ENCODE data around the gene RANBP10. TPM values are rescaled to one million over a fixed set of nuclear protein-coding genes. Genes with fewer than 3 reads are reported as not detected.

RANBP10 gene
- total RNA-seq, 1 experiment from 2014 or later, result 25.5 TPM

DNA sequence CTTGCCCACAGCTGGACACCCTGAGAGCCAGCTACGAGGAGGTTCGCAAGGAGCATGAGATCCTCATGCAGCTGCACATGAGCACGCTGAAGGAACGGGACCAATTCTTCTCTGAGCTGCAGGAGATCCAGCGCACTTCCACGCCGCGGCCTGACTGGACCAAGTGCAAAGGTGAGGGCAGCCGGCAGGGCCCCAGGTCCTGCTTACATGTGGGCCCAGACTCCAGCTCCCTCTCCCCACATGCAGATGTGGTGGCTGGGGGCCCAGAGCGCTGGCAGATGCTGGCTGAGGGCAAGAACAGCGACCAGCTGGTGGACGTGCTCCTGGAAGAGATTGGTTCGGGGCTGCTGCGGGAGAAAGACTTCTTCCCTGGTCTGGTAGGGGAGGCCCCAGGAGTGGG is 19.5 kb upstream of the RANBP10 start:
- no peak overlapping the region for H3K27ac Mint-ChIP-seq (ENCODE audit: unreplicated experiment)
- CTCF ChIA-PET, result interaction anchor here (0.6 kb wide), 1 partner anchor 1047 kb away, joined by 3 read pairs; no protein-coding TSS in a partner anchor
- intact Hi-C loops (cut with micrococcal nuclease; ENCODE audit: unreplicated experiment), result no loop called here
- H3K36me3 Mint-ChIP-seq (ENCODE audit: insufficient read depth, unreplicated experiment), result peaks cover 6% of the 10 kb centered on the region
- H3K9me3 Mint-ChIP-seq (ENCODE audit: low read depth, unreplicated experiment), result no peaks in the 10 kb centered on the region
- no peaks in the 10 kb centered on the region for H3K4me1 Mint-ChIP-seq (ENCODE audit: low read depth, unreplicated experiment)
- no peak for DNase-seq
- no TSS peak for BruUV-seq (replicated peaks)
- peaks cover 23% of the 10 kb centered on the region for H3K27me3 Mint-ChIP-seq (ENCODE audit: unreplicated experiment)
- no peak overlapping the region for H3K4me3 Mint-ChIP-seq (ENCODE audit: low read depth, unreplicated experiment)
- TF ChIP-seq CTCF (IDR thresholded peaks at IDR 0.05; ENCODE audit: unreplicated experiment), result no peak

- Mint-ChIP-seq H3K4me3 (ENCODE audit: low read depth, unreplicated experiment) (no peak overlapping the region), H3K36me3 (ENCODE audit: insufficient read depth, unreplicated experiment) (peaks cover 4% of the 10 kb centered on the region), H3K9me3 (ENCODE audit: low read depth, unreplicated experiment) (no peaks in the 10 kb centered on the region), H3K27ac (ENCODE audit: unreplicated experiment) (no peak overlapping the region), H3K4me1 (ENCODE audit: low read depth, unreplicated experiment) (no peaks in the 10 kb centered on the region), H3K27me3 (ENCODE audit: unreplicated experiment) (peaks cover 23% of the 10 kb centered on the region)
- TF ChIP-seq CTCF (IDR thresholded peaks at IDR 0.05; ENCODE audit: unreplicated experiment), result no peak
- intact Hi-C loops (cut with micrococcal nuclease; ENCODE audit: unreplicated experiment), result no loop called here
- no peak for DNase-seq
- no TSS peak for BruUV-seq (replicated peaks)
- CTCF ChIA-PET, result no interaction called here
Measured at GRCh38 chr16:67825119-67825518, 18.8 kb upstream of the RANBP10 start.

GRCh38 chr16:67822511-67822910 is 16.2 kb upstream of the RANBP10 start:
- H3K4me1 Mint-ChIP-seq (ENCODE audit: low read depth, unreplicated experiment), result no peaks in the 10 kb centered on the region
- DNase-seq, result no peak
- BruUV-seq (replicated peaks), result no TSS peak
- TF ChIP-seq CTCF (IDR thresholded peaks at IDR 0.05; ENCODE audit: unreplicated experiment), result no peak
- CTCF ChIA-PET, result no interaction called here
- no peak overlapping the region for H3K4me3 Mint-ChIP-seq (ENCODE audit: low read depth, unreplicated experiment)
- intact Hi-C loops (cut with micrococcal nuclease; ENCODE audit: unreplicated experiment), result no loop called here
- H3K9me3 Mint-ChIP-seq (ENCODE audit: low read depth, unreplicated experiment), result no peaks in the 10 kb centered on the region
- H3K36me3 Mint-ChIP-seq (ENCODE audit: insufficient read depth, unreplicated experiment), result no peaks in the 10 kb centered on the region
- peaks cover 23% of the 10 kb centered on the region for H3K27me3 Mint-ChIP-seq (ENCODE audit: unreplicated experiment)
- no peak overlapping the region for H3K27ac Mint-ChIP-seq (ENCODE audit: unreplicated experiment)

DNA sequence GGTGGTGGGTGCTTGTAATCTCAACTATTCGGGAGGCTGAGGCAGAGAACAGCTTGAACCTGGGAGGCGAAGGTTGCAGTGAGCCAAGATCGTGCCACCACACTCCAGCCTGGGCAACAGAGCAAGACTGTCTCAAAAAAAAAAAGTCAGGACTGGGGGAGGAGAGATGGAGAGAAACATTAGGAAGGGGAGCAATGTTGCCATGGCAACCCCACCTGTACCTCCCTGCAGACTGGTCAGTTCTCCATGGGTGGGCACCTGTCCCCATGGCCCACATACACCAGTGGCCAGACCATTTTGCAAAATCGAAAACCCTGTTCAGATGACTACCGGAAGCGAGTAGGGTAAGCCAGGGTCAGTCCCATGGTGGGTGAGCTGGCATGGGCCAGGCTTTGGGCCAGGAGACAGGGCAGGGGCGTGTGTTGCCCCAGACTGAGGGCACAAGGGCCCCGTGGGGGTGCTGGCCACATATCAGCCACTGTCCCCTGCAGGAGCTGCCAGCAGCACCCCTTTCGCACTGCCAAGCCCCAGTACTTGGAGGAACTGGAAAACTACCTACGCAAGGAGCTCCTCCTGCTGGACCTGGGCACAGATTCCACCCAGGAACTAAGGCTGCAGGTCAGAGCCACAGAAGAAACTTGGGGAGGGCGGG is 14.4 kb upstream of the RANBP10 start:
- no peak for DNase-seq
- Mint-ChIP-seq H3K27ac (ENCODE audit: unreplicated experiment) (no peak overlapping the region), H3K4me1 (ENCODE audit: low read depth, unreplicated experiment) (no peaks in the 10 kb centered on the region), H3K9me3 (ENCODE audit: low read depth, unreplicated experiment) (no peaks in the 10 kb centered on the region), H3K27me3 (ENCODE audit: unreplicated experiment) (peaks cover 23% of the 10 kb centered on the region), H3K36me3 (ENCODE audit: insufficient read depth, unreplicated experiment) (peaks cover 5% of the 10 kb centered on the region), H3K4me3 (ENCODE audit: low read depth, unreplicated experiment) (no peak overlapping the region)
- BruUV-seq (replicated peaks), result no TSS peak
- intact Hi-C loops (cut with micrococcal nuclease; ENCODE audit: unreplicated experiment), result no loop called here
- CTCF ChIA-PET, result interaction anchor here (0.5 to 0.8 kb wide), 3 partner anchors 16 to 142 kb away, joined by 3 to 5 read pairs (median 3); no protein-coding TSS in a partner anchor
- TF ChIP-seq CTCF (IDR thresholded peaks at IDR 0.05; ENCODE audit: unreplicated experiment), result no peak

Measured in Calu3 (cell line).